ENCODE data around the gene SRRM3.
"Not testable (repeated sequence)": the region's sequence is repeated elsewhere in the genome, so short reads cannot be mapped to it uniquely, and the experiment has no call there.

SRRM3 gene, protein sequence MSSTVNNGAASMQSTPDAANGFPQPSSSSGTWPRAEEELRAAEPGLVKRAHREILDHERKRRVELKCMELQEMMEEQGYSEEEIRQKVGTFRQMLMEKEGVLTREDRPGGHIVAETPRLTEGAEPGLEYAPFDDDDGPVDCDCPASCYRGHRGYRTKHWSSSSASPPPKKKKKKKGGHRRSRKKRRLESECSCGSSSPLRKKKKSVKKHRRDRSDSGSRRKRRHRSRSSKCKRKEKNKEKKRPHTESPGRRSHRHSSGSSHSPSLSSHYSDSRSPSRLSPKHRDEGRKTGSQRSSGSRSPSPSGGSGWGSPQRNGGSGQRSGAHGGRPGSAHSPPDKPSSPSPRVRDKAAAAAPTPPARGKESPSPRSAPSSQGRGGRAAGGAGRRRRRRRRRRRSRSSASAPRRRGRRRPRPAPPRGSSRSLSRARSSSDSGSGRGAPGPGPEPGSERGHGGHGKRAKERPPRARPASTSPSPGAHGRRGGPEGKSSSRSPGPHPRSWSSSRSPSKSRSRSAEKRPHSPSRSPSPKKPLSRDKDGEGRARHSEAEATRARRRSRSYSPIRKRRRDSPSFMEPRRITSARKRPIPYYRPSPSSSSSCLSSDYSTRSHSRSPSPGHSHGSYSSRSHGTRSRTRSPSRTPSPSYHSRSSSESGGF

DNA sequence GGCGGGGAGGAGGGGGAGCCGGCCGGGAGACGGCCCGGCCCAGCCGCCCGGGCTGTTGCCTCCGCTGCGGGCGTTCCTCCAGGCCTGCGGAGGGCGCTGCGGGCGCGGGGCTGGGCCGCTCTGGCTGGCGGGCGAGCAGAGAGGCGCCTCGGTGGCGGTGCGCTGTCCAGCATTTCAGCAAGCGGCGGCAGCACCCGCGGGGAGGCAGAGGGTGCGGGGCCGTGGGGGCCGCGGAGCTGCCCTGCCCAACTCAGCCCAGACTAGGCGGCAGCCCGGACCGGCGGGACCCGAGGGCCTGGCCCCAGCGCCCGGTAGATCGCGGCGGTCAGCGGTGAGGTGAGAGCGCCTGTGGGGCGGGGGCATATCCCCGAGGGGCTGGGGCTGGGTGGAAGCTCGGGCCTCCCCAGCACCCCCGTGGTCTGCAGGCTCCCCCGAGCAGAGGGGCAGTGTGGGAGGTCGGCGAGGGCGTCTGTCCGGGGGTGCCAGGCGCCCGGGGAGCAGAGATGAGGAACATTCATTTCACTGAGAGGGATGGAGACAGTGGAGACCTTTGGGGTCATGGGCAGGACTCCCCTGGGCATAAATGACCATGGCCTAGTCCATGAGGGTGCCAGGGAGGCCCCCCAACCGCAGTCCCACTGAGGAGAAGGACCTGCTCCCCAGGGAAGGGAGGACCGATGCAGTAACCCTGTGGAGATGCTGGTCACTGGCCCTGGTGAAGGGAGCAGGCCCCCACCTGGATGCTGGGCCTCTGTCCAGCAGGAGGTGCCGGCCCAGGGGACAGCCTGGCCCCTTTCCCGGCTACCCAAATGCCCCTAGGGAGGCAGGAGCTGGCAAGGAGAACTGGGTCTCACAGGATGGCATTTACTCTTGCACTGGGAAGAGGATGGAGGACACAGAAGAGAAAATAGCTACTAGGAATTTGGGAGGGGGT lies at the start of gene SRRM3:
Gene SRRM3 (plus strand): TSS at position 165 of the 934 bp plus-strand sequence. CDS start 33,171 bp downstream, outside the sequence.
- DNase-seq: peak; percentile 70 to 86

DNA sequence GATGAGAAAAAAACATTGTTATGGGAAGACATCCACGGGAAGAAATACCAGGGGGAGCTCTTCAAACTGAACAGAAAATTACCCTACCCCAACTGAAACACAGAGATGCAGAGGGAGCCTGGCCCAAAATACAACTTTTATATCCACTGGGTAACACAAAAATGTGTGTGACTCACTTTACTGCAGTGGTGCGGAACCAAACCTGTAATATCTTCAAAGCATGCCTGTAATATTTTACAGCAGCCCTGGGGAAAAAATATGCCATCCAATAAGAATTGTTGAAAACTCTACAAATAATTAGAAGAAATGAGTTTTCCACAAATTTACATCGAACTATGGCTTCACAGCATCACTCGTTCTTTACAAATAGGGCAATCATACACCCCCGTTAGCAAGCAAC lies 49.8 kb upstream of the SRRM3 start:
- DNase-seq: no peak

DNA sequence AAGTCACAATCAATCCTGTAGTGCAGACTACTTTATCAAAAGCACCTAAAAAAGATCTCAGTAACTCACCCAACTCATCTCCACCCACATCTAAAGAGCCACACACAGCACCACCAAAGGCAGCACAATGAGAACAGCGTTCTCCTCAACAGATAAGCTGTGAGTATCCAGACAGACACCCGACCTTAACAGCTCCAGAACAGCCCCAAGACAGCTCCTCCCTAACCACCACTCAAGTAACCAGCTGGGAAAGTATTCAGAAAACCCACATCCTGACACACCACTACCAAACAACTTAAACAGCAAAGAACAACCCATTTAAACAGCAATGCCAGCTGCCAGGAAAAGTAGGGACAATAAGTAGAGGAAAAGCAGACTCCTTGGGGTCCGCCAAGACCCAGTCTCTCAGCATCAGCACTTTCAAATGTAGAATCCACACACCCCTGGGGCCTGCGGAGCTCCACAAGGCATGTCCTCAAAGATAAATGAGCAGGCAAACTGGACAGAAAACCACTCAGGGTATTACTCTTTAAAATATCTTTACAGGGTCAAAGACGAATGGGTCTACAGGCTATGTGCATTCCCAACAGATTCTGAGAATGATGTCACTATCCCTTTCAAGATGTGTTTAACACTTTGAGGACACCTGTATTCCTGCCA lies 48.0 kb upstream of the SRRM3 start:
- not testable (repeated sequence) for DNase-seq

DNA sequence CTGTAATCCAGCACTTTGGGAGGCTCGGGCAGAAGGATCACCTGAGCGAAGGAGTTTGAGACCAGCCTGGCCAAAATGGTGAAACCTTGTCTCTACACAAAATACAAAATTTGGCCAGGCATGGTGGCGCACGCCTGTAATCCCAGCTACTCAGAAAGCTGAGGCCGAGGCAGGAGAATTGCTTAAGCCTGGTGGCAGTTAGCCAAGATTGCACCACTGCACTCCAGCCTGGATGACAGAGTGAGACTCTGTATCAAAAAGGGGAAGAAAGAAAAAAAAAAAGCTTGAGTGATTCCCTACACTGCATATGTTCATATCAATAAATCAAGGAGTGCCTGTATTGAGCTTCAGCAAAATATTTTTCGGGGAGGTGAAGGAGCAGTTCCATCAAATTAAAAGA lies 45.8 kb upstream of the SRRM3 start:
- DNase-seq: no peak

DNA sequence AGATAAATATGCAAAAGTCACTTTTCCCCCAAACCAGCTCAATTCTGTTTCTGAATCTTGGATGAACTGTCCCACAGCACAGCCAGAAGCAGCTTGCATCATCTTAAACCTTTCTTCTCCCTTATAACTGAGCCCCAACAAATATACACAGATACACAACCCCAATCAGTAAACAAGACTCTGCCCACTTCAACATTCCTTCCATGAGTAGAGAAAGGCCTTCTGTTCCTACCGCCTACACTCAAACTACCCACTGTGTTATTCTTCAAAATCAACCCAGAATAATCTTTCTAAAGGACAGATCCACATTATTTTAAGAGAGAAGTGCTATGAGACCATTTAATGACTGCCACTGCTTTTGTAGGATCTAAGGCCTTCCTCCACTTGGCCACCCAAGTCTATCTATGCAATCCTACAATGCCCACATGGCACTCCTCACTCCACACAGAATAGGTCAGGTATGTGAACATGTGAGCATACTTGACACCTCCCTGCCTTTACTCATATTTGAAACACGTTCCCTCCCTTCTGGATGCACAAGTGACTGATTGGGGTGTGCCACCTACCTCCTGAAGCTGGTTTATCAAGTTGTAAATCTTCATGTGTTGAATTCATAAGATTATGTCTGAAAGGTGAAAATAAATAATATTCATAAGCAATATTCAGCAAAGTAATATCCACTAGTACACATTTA lies 44.6 kb upstream of the SRRM3 start:
- not testable (repeated sequence) for DNase-seq

DNA sequence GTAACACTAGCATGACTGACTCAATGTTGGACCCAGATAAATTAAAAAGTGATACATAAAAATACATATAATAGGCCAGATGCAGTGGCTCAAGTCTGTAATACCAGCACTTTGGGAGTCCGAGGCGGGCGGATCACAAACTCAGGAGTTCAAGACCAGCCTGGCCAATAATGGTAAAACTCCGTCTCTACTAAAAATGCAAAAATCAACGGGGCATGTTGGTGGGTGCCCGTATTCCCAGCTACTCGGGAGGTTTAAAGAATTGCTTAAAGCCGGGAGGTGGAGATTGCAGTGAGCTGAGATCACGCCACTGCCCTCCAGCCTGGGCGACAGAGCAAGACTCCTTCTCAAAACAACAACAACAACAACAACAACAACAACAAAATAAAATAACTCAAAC lies 43.3 kb upstream of the SRRM3 start:
- DNase-seq: not testable (repeated sequence)

DNA sequence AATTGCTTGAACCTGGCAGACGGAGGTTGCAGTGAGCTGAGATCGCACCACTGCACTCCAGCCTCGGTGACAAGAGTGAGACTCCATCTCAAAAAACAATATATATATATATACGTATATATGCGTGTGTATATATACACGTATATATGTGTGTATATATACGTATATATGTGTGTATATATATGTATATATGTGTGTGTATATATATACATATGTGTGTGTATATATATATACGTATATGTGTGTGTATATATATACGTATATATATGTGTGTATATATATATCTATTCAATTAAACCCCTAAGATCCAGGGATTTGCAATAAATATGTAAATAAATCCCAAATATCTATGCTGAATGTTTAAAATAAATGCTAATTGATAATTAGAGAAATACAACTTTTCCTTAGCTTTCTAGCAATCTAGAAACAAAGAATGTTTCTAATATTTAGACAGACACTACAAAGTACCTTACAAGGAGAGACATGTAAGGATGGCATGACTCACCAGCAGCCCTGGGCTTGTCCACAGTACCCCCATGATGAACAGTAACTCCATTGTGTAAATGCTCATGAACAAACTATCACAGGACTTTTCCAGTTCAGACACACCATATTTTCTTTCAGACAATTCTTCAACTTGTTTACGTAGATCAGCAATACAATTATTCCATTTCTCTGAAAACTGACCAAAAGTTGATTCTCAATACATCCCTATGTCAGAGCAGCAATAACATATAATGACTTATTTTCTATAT lies 39.1 kb upstream of the SRRM3 start:
- DNase-seq: not testable (repeated sequence)

DNA sequence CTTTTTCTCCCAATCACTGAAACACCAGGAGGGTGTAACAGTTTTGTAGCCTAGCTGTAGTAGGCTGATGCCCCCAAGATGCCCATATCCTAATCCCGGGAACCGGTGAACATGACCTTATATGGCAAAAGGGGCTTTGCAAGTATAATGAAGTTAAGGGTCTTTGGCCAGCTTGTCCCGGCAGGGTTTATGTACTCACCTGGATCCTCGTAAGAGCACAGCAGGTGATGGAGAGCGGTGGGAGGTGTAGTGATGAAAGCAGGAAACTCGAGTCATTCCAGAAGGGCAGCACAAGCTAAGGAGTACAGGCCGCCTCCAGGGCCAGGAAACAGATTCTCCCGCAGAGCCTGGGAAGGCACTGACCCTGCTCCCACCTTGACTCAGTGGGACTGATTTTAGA lies 37.9 kb upstream of the SRRM3 start:
- not testable (repeated sequence) for DNase-seq

DNA sequence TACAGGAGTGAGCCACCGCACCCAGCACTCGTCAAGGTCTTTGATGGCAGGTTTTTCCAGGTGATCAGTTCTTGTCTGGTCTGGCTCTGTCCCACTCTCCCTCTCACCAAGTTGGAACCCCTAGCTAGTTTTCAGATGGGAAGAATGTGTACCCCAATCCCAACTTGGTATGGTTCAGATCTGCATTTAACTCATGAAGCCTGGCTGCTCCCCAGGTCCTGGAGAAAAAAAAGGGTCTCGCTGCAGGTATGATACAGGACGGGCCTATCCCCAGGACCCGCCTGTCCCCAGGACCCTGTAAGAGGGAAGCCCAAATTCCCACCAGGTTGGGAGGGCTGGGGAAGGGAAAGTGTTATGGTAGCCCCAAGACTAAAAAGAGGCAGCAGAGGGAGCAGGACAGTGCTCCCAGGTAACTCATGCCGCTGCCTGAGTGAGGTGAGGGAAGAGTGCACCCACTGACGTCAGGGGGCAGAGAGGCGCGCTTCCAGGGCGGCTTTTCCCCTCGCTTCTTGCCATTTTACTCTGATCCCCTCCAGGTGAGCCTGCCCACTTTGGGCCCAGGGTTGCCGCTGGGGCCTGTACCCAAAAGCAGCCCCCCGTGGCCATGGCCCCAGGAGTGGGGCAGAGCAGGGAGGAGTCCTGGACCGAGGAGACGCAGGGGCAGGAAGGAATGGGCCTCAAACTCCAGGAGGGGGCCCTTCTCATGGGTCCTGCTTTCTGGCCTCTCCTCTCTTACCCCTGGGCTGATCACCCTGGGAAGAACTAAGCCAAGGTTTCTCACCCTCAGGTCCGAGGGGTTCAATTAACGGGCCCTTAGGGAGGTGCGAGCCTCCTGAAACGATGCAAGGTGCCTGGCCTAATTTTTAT lies 36.4 kb upstream of the SRRM3 start:
- no peak for DNase-seq

DNA sequence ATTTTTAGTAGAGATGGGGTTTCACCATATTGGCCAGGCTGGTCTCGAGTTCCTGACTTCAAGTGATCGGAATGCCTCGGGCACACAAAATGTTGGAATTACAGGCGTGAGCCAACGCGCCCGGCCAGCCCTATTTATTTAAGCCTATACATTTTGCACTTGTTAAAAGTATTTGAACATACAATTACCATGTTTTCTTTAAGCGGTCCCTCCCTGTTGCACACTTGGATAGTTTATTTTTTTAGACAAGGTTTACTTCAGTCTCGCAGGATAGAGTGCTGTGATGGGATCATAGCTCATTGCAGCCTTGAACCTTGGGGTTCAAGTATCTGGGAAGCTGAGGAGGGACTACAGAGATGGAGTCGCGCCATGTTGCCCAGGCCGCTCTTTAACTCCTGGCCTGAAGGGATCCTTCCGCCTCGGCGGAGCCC lies 35.7 kb upstream of the SRRM3 start:
- no peak for DNase-seq

DNA sequence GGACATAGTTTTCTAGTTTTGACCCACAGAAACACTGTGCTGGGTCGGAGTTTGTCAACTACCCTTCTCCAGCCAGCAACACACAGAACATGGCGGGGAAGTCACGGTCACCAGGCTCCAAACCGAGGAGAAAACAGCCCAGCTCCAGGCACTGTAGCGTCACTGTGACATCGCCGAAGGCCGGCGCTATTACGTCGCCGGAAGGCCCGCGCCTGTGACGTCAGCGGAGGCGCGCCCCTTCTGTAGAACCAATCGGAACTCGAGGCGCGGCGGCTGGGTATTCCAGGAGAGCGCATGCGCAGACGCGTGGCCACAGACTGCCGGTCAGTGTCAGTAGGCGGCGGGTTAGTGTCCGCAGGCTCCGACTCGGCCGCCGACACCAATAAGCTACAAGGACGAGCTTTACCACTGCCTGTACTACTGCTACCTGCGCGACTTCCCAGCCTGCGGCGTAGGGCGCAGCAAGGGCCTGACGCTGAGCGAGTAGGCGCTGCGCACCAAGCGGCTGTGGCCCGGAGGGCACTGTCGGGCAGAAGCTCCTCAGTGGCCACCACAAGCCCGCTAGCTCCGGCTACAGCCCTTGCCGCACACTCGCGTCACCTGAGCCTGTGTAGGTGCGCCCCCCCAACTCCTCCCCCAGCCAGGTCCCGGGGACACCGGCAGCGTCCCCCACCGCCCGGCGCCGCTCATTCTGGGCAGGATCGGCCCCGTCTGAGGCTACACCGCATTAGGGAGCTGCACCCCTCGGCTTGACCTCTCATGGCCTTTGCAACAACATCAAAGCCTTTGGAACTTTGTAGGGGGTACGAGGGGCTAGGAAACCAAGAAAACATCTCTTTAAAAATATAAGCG lies 35.1 kb upstream of the SRRM3 start:
- DNase-seq: peak; percentile 87 to 92

DNA sequence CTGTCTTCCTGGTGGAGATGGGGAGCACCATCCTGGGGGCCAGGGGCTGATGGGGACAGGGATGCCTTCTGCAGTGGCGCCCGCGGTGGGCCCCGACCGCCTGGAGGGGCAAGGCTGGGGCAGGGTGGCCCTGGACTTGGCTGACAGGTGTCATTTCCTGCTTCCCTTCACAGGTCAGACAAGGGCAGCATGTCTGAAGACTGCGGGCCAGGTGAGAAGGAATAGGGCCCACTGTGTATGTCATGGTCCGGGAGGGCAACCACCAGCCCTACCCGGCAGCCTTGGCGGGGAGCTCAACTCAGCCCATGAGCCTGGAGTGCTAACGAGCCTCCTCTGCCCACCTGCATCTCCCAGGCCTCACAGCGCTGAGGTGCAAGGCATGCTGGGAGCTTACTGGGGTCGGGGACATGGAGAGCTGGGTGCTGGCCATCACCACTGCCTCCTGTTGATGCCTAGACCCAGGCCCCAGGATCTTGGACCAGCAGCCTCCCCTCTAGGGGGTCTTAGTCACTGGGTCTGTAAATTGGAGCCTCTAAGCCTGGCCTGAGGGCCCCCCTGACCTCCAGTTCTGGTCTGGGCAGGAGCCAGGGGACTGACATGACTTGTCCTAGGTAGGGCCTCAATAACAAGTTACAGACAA lies 28.0 kb upstream of the SRRM3 start:
- no peak for DNase-seq

DNA sequence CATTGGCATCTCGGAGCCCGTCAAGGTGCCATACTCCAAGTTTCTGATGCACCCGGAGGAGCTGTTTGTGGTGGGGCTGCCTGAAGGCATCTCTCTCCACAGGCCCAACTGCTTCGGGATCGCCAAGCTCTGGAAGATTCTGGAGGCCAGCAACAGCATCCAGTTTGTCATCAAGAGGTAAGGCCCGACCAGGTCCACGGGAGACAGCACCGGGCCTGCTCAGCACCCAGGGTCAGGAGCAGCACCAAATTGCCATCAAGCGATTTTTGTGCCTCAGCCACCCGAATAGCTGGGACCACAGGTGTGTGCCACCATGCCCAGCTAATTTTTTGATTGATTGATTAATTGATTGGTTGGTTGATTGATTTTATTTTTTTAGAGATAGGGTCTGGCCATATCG lies 24.7 kb upstream of the SRRM3 start:
- not testable (repeated sequence) for DNase-seq

DNA sequence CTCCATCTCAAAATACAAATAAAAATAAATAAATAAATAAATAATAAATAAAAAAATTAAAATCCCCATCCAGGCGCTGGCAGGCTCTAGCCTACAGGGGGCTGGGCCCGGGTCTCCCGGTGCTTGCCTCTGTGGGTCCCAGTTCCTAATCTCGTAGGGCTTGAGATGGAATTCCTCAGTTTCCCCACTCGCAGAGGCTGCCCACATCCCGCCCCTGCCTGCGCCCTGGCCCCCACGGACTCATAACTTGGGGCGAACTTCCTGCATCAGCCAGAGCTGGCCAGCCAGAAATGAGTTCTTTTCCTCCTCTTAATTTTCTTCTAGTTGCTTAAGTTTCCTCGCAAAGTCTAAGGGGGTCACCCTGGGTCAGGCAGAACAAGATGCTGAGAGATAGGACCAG lies 22.0 kb upstream of the SRRM3 start:
- no peak for DNase-seq

DNA sequence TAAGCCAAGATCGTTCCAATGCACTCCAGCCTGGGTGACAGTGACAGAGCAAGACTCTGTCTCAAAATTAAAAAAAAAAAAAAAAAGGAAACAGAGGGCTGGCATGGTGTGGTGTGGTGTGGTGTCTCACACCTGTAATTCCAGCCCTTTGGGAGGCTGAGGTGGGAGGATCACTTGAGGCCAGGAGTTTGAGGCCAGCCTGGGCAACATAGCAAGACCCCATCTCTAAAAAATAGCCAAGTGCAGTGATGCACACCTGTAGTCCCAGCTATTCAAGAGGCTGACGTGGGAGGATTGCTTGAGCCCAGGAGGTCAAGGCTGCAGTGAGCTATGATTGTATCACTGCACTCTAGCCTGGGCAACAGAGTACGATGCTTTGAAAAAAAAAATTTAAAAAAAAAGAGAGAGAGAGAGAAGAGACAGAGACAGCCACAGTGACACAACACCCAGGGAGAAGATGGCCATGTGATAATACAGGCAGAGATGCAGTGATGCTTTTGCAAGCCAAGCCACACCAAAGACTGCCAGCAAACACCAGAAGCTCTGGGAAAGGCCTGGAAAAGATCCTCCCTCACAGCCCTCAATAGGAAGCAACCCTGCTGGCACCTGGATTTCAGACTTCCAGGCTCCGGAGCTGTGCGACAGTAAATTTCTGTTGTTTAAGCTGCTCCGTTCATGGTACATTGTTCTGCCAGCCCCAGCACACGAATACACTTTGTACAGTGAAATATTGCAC lies 19.3 kb upstream of the SRRM3 start:
- DNase-seq: no peak

DNA sequence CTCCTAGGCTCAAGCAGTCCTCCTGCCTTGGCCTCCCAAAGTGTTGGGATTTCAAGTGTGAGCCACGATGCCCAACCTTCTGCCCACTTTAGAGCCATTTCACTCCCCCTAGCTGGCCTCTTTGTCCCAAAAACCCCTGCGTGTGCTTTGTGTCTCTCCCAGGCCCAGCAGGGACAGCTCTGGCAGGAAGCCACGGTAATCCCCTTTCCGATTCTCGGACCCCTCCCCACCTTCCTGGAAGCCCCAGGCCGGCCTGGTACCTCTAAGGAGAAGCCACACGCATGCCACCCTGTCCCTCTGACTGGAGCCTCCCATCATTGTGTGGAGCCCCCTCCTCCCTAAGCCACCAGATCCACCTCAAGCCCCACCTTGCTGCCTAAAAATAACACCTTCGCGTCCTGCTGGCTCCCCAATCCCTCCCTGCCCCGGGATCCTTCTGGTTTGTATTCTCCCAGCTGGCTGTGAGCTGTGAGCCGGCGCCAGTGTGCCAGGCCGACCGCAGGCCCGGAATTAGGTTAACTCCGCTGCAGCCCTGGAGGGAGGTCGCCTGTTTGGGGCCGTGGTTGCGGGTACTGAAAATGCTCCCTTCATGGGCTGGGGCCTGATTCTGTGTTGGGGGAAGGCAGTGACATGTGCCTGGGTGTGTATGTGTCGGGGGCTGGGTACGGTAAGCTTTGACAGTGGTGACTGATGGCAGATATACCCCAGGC lies 16.4 kb upstream of the SRRM3 start:
- no peak for DNase-seq

DNA sequence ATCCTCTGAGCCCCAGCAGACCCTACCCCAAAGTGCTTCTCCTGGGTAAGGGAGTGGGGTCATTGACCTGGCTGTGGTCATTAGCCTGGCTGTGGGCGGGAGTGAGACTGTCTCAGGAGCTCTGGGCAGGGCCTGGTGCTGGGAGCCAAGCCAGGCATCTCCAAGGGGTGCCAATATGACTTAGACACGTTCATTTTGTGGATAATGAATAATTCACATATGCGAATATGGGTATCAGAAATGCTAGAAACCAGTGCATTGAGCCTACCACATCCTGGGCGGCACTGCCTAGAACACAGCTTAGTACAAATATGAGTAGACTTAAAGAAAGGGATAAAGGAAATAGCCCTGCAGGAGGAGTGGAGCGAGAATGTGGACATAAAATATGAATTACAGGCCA lies 14.4 kb upstream of the SRRM3 start:
- DNase-seq: no peak

Data from stimulated activated CD4-positive, alpha-beta T cell treated with anti-CD3 and anti-CD28 coated beads, Interleukin-4, amount 100 ng/mL, for 4 hours (primary cell).